Stimulated activated CD4-positive, alpha-beta T cell treated with anti-CD3 and anti-CD28 coated beads, TNF-alpha, amount 100 ng/mL, for 48 hours (primary cell): ENCODE results near the gene BNIPL.

Experiments
- DNase-seq, 3 donors: peaks; one replicate each; pipeline ENCODE4 v3.0.0-alpha.2; 2020; ENCODE audit warnings: low read depth in 3 of 3

Gene BNIPL, protein sequence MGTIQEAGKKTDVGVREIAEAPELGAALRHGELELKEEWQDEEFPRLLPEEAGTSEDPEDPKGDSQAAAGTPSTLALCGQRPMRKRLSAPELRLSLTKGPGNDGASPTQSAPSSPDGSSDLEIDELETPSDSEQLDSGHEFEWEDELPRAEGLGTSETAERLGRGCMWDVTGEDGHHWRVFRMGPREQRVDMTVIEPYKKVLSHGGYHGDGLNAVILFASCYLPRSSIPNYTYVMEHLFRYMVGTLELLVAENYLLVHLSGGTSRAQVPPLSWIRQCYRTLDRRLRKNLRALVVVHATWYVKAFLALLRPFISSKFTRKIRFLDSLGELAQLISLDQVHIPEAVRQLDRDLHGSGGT

GRCh38 chr1:151036356-151036755 is at the start of gene BNIPL:
Gene BNIPL (plus strand): TSS chr1:151036586. CDS start chr1:151036726, 140 bp downstream.
- DNase-seq: no peak

- no peak for DNase-seq
Observed at GRCh38 chr1:150987924-150988323, 48.5 kb upstream of the BNIPL start.

GRCh38 chr1:150992626-150993025 is 43.8 kb upstream of the BNIPL start:
- no peak for DNase-seq

GRCh38 chr1:150994248-150994647 is 42.1 kb upstream of the BNIPL start:
- DNase-seq: no peak

DNA sequence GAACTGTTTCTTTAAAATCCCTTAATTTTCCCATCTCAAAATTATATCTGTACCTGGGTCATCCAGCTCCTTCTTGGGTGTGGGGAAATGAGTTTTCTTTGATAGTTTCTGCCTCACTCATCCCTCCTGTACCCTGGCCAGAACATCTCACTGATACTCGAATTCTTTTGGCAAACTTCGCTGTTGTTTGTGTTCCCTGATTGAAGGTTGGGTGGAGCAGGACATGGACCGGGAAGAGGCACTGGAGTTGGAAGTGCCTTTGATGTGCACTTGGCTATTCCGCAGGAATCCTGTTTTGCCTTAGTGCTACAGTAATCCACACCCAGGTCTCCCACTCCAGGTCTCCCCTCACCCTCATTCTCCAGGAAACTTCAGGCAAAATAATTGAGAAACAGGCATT is 40.9 kb upstream of the BNIPL start:
- no peak for DNase-seq

DNA sequence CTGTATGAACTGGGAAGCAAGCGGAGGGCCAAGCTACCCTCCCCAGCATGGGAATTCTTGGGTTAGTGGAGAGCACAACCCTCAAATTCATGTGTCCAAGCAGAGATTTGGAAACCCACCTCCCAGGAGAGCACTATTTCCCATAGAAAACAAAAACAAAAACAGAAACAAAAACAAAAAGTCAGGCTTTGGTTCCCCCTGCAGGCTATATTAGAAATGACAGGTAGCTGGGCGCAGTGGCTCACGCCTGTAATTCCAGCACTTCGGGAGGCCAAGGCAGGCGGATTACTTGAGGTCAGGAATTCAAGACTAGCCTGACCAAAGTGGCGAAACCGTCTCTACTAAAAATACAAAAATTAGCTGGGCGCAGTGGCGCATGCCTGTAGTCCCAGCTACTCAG is 40.5 kb upstream of the BNIPL start:
- DNase-seq: no peak

DNA sequence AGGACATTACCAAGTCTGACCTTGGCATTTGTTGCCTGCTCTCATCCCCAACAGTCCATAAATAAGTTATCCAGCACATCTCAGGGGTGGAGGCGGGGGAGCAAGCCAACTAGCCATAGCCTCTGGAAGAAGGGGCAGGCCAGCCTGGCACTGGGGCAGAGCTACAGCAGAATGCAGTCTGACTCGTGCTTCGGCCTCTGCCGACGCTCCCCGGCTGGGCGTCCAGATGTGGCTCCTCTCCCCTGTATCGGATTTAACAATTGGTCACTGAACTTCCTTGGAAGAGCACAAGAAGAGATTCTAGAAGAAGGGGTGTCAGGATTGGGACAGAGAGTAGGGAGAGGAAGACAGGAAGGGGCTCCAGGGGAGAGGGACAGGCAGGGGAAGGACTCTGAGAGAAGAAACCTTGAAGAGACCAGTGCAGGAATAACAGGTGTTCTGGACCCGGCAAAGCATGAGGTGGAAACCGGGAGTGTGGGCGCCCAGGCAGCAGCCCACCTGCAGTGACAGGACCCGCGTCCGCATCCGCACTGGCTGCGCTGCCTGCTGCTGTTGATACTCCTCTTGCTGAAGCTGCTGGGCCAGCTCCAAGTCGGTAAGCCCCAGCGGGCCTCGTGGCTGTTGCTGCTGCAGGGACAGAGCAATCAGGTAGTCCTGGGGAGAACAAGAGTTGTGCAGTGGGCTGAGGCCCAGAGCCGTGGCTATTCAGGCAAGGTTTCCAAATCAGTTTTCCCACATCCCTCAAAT is 39.1 kb upstream of the BNIPL start:
- DNase-seq: no peak

DNA sequence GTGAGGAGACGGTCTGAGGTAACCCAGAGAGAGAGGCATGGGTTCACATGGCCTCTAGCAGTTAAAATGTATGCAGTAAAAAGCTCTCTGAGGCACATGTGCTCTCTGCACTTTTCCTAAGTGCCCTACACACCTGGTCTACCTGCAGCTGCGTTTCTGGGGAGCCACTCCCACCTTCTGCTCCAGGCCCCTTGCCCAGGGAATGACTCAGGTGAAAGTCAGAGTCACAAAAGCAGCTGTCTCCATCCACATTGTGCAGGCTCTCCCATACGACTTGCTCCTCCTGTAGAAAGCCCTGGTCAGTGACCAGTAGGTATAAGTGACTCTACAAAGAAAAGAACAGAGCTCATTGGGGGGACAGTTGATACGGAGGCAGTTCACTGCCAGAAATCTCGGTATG is 38.4 kb upstream of the BNIPL start:
- DNase-seq: no peak

GRCh38 chr1:150999051-150999674 is 37.2 kb upstream of the BNIPL start:
- DNase-seq: no peak

DNA sequence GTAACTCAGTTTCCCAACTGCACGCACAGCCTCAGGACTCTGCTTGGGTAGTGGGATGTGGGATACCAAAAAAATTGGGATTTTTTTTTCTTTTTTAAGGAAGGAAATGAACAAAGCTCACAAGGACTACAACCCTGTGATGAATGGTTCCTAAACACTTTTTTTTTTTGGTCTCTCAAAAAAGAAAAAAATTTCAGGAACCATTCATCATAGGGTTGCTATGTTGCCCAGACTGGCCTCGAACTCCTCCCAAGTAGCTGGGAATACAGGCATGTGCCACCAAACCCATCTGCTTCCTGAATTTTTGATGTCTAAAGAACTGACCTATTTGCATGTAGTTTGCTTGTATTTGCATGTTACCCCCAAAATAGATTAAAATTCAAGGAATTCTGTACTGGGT is 36.5 kb upstream of the BNIPL start:
- DNase-seq: no peak

GRCh38 chr1:151000408-151000807 is 36.0 kb upstream of the BNIPL start:
- no peak for DNase-seq

DNA sequence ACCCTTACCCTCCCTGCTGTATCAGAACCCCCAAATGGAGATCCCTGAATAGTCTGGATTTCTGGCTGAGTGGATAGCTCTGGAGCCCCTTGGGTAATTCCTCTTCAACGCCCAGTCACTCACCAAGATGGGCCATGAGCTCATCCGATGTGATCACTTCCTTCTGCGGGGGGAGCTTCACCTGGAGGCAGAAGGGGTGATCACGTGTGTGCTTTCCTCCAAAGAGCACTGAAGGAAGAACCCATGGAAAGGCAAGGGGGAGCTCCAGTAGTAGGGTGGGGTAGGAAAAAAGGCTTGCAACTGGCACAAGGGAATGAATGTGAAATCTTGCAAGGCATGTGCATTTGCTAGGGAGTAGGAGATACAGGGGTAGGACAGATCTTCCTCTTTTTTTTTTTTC is 34.8 kb upstream of the BNIPL start:
- no peak for DNase-seq

DNA sequence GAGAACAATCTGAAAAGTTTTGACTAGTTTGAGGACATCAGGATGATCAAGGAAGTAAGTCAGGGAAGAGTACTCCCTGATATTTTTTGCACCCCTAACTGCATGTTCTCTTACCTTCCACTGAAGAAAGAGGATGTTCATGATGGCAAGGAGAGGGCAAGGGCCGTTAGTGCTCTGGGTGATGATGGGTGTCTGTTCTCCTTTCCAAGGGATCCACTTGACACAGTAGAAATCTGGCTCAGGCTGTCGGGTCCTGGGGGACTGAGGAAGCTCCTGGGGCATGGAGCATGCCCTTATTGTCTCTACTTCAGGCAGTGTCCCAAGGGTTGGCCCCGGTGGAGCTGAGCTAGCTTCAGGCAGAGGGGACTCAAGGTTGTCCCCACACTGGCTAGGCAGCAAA is 34.3 kb upstream of the BNIPL start:
- DNase-seq: no peak

- DNase-seq: no peak
Observed at GRCh38 chr1:151002611-151003010, 33.8 kb upstream of the BNIPL start.

GRCh38 chr1:151003180-151003579 is 33.2 kb upstream of the BNIPL start:
- no peak for DNase-seq

- no peak for DNase-seq
Observed at GRCh38 chr1:151005729-151006319, 30.6 kb upstream of the BNIPL start.

- DNase-seq: peak in 1 of 3 donors; percentile 32
Observed at GRCh38 chr1:151006327-151007052, 29.9 kb upstream of the BNIPL start, which contains the start of gene MINDY1. Gene MINDY1 (minus strand): TSS chr1:151006902. CDS start chr1:151002617, 4,285 bp downstream.

DNA sequence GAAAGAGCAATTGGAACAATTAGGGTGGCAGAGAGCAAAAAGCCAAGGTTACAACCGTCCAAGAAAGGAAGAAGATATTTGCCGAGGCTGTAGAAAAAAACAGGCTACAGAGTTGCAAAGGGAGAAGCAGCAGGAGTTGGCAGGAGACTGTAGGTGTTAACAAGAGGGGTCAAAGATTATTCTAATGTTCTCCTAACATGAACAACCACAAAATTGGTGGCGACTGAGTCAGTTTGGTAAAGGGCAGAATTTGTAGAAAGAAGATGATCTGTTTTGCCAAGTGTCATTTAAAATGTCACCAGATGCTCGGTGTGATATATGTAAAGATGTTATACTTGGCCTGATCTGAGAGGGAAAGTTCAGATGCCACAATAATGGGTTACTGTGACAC is 28.5 kb upstream of the BNIPL start:
- no peak for DNase-seq

DNA sequence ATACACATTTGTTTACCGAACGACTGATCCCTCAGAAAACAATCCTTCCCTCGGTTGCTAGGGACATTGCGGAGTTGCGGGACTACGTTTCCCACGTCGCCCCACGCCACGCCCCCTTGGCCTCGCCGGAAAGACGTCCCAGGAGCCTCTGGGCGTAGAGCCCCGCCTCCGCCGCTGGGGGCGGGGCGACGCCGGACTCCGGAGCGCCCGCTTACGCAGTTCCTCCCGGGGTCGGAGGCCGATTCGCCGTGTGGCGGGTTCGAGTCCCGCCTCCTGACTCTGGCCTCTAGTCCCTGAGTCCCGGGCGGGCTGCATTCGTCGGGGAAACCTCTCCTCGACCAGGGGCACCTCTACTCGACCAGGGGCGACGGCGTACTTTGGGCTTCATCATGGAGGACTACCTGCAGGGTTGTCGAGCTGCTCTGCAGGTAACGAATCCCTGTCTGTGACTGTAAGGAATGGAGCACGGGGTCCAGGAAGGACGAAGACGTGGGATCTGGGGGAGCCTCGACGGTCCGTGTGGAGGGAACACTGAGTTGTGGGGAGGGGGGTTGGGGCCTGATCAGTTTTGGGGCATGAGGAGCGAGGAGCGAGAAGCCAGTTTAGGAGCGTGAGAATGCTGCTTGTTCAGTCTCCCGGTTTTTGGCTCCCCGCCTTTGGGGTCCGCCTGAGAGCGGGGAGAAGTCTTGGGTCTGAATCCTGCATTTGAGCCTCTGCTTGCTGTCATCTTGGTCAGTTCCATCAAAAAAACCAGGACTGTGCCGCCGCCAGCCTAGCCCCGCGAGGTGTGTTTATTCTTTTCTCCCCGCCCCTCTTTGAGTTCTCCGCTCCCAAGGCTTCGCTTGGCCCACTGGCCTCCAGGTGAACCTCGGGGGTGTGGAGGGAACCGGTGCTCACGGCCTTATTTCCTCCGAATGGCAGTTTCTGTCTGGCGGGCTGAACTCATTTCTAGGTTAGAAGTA is 27.9 kb upstream of the BNIPL start, which contains the start of gene PRUNE1:
TSS of gene PRUNE1 (plus strand) at position 206 of the 962 bp plus-strand sequence. CDS start at position 390, 184 bp downstream.
- DNase-seq: peak; percentile 93 to 98 (median 95)

GRCh38 chr1:151009206-151009587 is 27.2 kb upstream of the BNIPL start:
- DNase-seq: no peak
